HG02642 (cell line): ENCODE measurements around the gene KCNIP4.
"Not testable (repeated sequence)": the region's sequence is repeated elsewhere in the genome, so short reads cannot be mapped to it uniquely, and the experiment has no call there.

Experiments
- ATAC-seq: cut with Tn5 transposase; IDR thresholded peaks from one replicate; pipeline ENCODE4 v1.9.1; 2021; ENCODE audit warnings: mild to moderate bottlenecking; ENCODE audit not compliant: unreplicated experiment, poor library complexity

The KCNIP4 gene

DNA sequence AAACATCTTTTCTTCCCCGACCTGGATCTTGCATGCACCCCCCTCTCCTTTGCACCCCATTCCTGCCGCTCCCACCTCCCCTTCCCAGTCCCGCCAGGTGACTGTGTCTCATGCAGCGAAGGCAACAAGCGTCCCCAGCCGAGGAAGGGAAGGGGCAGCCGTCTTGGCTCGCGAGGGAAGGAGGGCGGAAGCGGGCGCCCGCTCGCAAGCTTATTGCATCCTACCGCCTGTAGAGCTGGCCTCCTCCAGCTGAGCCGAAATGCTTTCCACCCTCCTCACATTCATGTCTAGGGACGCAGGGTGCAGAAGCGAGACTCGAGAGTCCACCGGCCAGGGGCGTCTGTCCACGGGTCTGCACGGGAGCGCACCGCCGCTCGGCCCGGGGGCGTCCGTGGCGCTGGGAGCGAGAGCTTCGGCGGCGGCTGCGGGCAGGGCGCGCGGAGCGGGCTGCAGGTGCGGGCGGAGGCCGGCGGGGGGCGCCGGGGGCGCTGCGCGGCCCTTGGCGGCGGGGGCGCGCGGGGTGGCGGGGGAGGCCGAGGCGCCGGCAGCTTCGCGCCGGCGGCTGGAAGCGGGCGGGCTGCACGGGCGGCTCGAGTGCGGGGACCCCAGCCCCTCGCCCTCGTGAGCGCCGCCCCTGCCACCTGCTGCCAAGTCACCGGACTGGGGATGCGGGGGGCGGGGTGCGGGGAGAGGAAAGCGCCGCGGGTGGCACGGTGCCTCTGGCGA lies at the start of gene KCNIP4:
Gene KCNIP4, minus strand, starts transcription at position 426 of the 726 bp plus-strand sequence.
- ATAC-seq: no peak

DNA sequence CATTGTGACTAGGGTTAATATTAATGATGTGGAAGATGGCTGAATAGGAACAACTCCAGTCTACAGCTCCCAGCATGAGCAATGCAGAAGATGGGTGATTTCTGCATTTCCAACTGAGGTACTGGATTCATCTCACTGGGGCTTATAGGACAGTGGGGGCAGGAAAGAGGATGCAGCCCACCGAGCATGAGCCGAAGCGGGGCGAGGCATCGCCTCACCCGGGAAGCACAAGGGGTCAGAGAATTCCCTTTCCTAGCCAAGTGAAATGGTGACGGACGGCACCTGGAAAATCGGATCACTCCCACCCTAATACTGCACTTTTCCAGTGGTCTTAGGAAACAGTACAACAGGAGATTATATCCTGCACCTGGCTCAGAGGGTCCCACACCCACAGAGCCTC lies 48.0 kb upstream of the KCNIP4 start:
- not testable (repeated sequence) for ATAC-seq

DNA sequence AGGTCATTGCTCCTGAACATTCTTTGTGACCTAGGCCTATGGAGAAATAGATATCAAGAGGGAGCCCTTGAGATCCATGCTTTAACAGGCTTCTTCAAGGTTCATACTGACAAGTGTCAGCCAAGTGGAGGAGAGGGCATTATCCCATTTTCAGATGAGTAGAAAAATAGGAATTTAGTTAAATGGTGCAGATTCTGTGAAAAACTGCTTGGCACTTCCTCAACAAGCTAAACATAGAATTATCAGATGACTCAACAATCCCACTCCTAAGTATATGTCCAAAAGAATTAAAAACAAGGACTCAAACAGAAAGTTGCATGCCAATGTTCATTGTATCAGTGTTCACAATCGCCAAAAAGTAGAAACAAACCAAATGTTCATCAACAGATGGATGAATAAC lies 43.8 kb upstream of the KCNIP4 start:
- ATAC-seq: no peak

DNA sequence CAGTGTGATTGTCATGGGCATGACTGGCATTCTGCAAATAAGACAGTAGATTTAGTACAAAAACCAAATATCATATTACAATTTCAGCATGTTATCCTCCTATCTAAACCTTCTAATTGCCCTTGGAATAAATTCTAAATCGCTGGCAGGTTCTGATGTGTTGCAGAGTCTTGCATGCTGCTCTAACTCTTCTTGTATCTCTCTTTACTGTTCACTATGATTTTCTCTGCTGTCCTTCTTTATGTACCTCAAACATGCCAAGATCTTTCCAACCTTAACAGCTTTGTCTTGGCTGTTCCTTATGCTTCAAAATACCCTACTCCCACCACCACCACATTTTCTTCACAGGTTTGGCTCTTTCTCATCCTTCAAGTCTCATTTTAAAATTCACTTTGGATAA lies 43.0 kb upstream of the KCNIP4 start:
- ATAC-seq: no peak

GRCh38 chr4:21991050-21991449 lies 42.5 kb upstream of the KCNIP4 start:
- no peak for ATAC-seq

DNA sequence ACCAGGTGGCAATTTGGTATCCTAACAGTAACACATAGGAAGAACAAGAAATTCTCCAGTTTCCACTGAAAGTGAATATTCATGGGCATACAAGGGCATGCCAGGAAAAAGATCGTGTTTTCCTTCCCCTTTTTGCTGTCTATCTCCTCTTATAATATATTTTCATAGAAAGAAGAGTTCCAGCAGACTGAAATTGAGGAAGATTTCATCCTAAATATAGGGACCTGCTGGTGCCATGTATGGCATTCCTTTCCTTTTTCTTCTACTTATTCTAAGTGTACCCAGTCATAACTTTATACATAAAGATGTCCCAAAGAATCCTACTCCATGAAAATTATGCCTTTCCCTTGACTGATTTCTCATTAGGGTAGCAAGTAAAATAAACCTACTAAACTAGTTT lies 40.8 kb upstream of the KCNIP4 start:
- no peak for ATAC-seq

DNA sequence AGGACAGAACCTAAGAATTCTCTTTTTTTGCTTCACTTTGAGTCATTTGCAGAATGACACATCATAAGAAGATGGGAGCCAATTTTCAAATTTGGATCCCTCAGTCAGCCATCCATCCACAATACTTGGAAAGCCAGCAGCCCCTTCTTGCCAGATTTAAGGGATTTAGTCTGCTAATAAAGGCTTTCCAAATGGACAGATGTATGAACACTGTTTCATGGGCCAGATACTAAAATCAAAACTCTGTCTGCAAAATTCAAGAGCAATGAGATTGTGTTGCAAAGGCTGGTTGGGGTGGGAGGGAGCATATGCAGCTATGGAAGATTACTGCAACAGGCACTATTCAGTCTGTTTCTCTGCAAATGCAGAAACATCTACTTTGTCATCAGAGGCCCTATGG lies 37.7 kb upstream of the KCNIP4 start:
- ATAC-seq: no peak

DNA sequence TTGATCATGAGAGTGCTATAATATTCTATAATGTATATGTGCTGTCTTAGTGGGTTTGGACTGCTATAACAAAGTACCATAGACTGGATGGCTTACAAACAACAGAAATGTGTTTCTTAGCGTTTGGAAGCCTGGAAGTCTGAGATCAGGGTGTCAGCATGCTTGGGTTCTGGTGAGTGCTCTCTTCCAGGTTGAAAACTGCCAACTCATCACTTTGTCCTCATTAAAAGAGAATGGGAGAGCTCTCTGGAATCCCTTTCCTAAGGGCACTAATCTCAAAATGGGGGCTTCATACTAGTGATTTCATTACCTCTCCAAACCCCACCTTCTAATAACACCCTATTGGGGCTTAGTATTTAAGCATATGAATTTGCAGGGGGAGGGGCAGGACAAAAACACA lies 33.5 kb upstream of the KCNIP4 start:
- ATAC-seq: no peak

DNA sequence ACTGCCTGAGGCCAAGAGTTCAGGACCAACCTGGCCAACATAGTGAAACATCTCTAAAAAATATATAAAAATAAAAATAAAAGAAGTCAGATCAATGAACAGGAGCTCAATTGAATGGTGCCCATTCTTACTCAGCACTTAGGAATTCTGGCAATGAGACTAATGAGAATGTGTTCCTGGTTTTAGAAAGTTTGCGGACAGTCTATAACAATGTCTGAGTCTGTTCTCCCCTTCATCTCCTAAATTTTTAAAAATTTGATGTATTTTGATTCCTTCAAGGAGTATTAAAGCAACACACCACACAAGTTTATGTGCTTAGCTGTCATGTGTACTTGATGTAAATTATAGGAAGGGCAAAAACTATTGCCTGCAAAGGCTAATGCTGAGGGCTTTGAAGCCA lies 30.6 kb upstream of the KCNIP4 start:
- ATAC-seq: no peak

DNA sequence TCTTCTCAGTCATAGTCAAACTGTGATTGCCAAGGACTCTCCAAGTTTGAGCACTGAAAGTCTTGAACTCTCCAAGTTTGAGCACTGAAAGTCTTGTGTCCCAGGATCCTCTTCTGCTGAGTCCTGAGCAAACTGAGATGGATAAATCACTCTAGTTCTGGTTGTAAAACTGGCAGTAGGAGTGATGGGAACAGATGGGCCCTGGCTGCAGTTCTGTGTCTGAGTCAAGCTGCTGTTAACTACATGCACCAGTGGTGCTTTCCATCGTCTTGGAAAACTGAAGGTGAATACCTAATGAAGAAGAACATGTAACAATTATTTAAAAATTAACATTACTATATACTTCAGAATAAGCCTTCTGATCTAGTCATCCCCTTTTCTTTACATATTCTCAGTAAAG lies 27.6 kb upstream of the KCNIP4 start:
- ATAC-seq: no peak

- ATAC-seq: no peak
These were observed 25.3 kb upstream of the KCNIP4 start for GRCh38 chr4:21973850-21974249.

GRCh38 chr4:21964762-21965319 lies 16.3 kb upstream of the KCNIP4 start:
- ATAC-seq: no peak

DNA sequence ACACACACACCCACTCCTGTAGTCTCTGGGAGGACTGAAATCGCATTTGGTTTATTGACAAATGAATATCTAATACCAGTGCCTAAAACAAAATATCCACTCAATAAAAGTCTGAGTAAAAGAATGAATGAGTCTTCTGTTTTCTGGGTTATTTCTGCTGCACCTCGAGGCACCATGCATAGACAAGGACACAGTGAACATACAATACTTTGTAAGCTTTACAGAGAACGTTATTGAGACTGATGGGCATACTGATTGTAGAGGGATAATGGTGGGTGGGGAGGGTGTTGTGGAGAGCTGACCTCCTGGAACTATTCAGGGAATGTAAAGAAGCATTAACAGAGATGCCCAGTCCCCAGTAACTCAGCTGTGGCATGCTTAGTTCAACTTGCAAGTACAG lies 14.1 kb upstream of the KCNIP4 start:
- ATAC-seq: no peak

DNA sequence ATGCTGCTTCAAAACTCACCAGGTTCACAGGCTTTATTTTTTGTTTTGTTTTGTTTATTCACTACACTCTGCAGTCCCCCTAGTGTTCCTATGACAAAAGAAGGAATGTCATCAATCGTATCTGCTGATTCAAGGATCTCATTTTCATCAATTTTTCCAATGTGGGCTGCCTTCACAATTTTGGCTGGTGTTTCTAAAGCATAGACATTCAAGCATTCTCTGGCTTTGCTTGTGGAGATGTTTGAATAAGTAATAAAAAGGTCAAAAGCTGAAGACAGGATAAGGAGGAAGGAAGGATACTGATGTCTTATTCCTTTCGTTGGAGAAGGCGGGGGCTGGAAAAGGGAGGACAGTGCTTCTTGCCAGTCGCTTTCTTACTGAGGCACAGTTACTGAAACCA lies 12.2 kb upstream of the KCNIP4 start:
- ATAC-seq: no peak

- no peak for ATAC-seq
These were observed 6.3 kb upstream of the KCNIP4 start for GRCh38 chr4:21954916-21955315.

GRCh38 chr4:21953653-21954052 lies 5.1 kb upstream of the KCNIP4 start:
- no peak for ATAC-seq

DNA sequence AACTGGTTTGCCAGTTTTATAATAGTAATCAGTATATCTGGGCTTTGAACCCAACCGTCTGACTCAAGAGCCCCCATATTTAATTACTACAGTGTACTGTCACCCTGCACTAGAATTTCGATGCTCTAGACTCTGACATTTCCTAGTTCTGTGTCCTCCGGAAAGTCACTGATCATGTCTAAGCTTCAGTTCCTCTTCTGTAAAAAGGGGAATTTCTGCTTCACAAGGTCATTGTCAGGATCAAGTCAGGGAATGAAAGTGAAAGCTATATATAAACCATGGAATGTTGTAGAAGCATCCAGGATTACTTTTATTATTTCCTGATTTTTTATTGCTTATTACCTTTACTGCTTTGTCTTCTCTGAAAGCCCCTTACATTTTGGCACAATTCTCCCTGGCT lies 4.0 kb upstream of the KCNIP4 start:
- no peak for ATAC-seq

DNA sequence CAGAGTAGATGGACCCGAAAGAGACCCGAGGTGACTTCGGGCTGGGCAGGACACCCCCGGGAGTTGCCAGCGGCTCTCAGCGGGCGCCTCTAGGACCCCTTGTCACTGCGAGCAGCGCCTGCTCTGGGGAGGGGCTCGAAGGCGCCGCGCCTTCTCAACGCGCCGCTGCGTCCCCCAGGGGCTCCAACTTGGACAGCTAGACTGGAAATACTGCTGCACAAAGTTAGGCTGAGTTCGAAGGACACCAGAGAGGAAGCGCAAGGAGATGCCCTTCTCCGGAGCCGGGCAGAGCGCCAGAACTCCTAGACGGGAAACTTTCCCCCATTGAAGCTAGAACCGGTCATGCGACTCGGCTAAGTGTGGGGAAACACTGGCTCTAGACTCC lies 493 bp upstream of the KCNIP4 start:
- no peak for ATAC-seq

- ATAC-seq: no peak
These were observed 703 bp downstream of the KCNIP4 start for GRCh38 chr4:21947791-21948346.

GRCh38 chr4:21946858-21947257 lies 1.7 kb downstream of the KCNIP4 start:
- no peak for ATAC-seq

DNA sequence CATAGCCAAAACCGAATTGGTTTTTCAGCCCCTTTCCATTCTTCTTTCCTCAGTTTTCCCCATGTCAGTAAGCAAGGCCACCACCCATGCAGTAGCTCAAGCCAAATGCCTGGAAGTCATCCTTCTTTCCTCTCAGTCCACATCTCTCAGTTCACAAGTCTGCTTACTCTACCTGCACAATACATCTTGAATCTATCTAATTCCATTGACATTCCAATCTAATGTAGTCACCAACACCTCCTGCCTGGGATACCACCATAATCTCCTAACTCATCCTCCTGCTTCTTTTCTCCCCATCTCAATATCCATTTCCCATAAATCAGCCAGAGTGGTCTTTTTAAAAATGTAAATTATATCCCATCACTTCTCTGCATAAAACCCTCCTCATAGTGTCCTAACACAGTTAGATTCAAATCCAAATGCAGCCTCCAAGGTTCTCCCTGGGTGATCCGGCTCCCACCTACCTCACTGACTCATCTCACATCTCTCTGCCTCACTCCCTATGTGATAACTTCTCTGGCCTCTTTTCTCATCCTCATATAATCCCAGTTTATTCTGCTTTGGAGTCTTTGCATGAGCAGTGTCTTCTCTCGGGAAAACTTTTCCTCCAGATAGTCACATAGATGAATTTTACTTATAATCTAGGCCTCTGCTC lies 26.9 kb downstream of the KCNIP4 start:
- ATAC-seq: no peak

DNA sequence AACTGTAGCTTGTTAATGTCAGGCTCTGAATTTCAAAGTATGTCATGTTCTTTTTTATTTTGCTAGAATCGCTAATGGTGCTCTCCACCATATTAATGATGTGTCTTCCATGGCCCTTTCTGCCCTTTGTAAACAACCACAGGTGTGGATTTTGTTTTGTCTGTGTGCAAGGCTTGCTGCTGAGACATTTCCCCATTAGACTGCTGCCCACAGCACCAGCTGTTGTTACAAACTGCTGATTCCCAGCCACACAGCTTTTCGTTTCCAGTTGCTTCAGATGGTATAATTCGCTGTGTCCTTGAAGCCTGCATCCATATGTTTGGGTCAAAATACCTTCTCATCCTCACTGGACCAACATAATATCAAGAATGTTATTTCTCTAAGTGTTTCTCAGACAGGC lies 32.8 kb downstream of the KCNIP4 start:
- ATAC-seq: no peak
